Tibial nerve (tissue), 3 donors: ENCODE results near the gene CORO2B.

Experiments used
- CTCF ChIP-seq, 5 experiments: fragments of 200-600 bp in 3 of 5; fragments of 450-650 bp in 2 of 5; sonication (generic) in 3 of 5; IDR thresholded peaks; one replicate each; pipeline ENCODE4 v1.5.1; 2016 to 2019; ENCODE audit warnings: antibody characterized with exemption in 5 of 5, mild to moderate bottlenecking in 3 of 5, moderate library complexity in 2 of 5
- POLR2A ChIP-seq, 2 donors: fragments of 450-650 bp; IDR thresholded peaks; one replicate each; pipeline ENCODE4 v1.6.1; 2017; ENCODE audit warnings: antibody characterized with exemption in 2 of 2, mild to moderate bottlenecking in 2 of 2, moderate library complexity in 2 of 2

- no peak for TF ChIP-seq CTCF (IDR thresholded peaks at IDR 0.05)
- TF ChIP-seq POLR2A (IDR thresholded peaks at IDR 0.05) = no peak
These were observed 2.0 kb downstream of the CORO2B start for GRCh38 chr15:68580883-68581155.
